Left lung (tissue), 10 donors: ENCODE measurements around the gene INTU. TPM values are rescaled to one million over a fixed set of nuclear protein-coding genes. Genes with fewer than 3 reads are reported as not detected.
A peak's percentile ranks its signal among the peaks of the same experiment; 100 is the strongest.

Experiments
- ATAC-seq: fragments of 200-7000 bp; cut with Tn5 transposase; one replicate; pipeline ENCODE4 v1.9.1; 2020; ENCODE audit warnings: moderate library complexity
- DNase-seq, 4 donors: peaks; one replicate each; pipeline ENCODE4 v3.0.0-alpha.2; 2013 to 2020
- H3K27ac ChIP-seq, 2 donors: fragments of 200-600 bp; sonication (generic) in 1 of 2; one replicate each; pipeline versions ENCODE4 v1.5.0 to v1.8.0; 2020 to 2021
- H3K27me3 ChIP-seq, 2 donors: fragments of 200-600 bp; sonication (generic) in 1 of 2; one replicate each; pipeline versions ENCODE4 v1.5.0 to v1.8.0; 2020 to 2021
- H3K36me3 ChIP-seq, 2 donors: fragments of 200-600 bp; sonication (generic) in 1 of 2; one replicate each; pipeline versions ENCODE4 v1.5.0 to v1.8.0; 2020 to 2021
- H3K4me1 ChIP-seq, 2 donors: fragments of 200-600 bp; one replicate each; pipeline ENCODE4 v1.8.0; 2021
- H3K4me3 ChIP-seq, 2 donors: fragments of 200-600 bp; sonication (generic) in 1 of 2; one replicate each; pipeline versions ENCODE4 v1.5.0 to v1.8.0; 2020 to 2021; ENCODE audit warnings: mild to moderate bottlenecking in 1 of 2
- H3K9me3 ChIP-seq, 2 donors: fragments of 200-600 bp; sonication (generic) in 1 of 2; one replicate each; pipeline versions ENCODE4 v1.5.0 to v1.8.0; 2020 to 2021
- intact Hi-C, 2 donors: fragments of 100-400 bp; cut with DNase I; formaldehyde crosslinking; loops; one replicate each; pipeline versions ENCODE4 v1.11.2 to v1.14.2; 2022
- polyA plus RNA-seq, 6 donors: library from polyadenylated mRNA; unstranded; fragments of 120-200 nt; gene quantifications; one replicate each; pipeline ENCODE4 v1.2.1, GENCODE V29; 2013; ENCODE audit not compliant: insufficient read length in 6 of 6
- total RNA-seq, 2 donors: library from RNA; stranded (reverse); fragmentation: NEBNext Ultra II Directional; extraction: Animal tissue kit (Norgen Biotek cat#: 25700); gene quantifications; one replicate each; pipeline ENCODE4 v1.2.1, GENCODE V29; 2021
- TF ChIP-seq, protein P1 (sequence below), 2 donors: fragments of 200-600 bp; sonication (generic) in 1 of 2; IDR thresholded peaks; one replicate each; pipeline versions ENCODE4 v1.5.0 to v1.8.0; 2021; ENCODE audit warnings: antibody characterized with exemption in 2 of 2
- donor health status: DM: no; HTN: yes; CAD: no.
- donor health status: DM: no; HTN: no; CAD: no.

INTU gene
- total and polyA plus RNA-seq, 8 donors = 8.8 to 48.2 (median 31.1) TPM

DNA sequence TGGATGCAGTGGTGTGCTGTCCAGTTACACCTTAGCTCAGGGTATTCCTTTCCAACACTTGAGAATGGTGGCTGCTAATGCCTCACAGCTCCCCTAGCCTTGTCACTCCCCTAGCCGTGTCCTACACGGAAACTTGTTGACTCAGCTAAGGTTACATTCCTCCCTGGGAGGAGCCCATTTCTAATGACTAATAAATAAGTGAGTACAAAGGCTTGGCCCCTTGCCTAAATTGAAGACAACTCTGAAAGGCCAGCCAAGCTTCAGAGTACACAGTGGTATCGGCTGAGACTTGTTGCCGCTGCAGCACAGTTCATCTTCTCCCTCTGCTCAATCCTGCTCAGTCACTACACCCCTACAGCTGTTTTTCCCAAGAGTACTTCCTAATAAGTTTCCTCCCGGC is 76.2 kb downstream of the INTU start:
- peak; percentile 95 for ATAC-seq
- Histone ChIP-seq H3K4me1 (no peaks in the 10 kb centered on the region), H3K27ac (no peak overlapping the region), H3K9me3 (no peaks in the 10 kb centered on the region), H3K27me3 (no peaks in the 10 kb centered on the region), H3K36me3 (peaks cover 0 to 11% of the 10 kb centered on the region in 2 donors), H3K4me3 (no peak overlapping the region)
- peak in 2 of 4 donors; percentile 4 to 20 for DNase-seq
- TF ChIP-seq, protein P1, sequence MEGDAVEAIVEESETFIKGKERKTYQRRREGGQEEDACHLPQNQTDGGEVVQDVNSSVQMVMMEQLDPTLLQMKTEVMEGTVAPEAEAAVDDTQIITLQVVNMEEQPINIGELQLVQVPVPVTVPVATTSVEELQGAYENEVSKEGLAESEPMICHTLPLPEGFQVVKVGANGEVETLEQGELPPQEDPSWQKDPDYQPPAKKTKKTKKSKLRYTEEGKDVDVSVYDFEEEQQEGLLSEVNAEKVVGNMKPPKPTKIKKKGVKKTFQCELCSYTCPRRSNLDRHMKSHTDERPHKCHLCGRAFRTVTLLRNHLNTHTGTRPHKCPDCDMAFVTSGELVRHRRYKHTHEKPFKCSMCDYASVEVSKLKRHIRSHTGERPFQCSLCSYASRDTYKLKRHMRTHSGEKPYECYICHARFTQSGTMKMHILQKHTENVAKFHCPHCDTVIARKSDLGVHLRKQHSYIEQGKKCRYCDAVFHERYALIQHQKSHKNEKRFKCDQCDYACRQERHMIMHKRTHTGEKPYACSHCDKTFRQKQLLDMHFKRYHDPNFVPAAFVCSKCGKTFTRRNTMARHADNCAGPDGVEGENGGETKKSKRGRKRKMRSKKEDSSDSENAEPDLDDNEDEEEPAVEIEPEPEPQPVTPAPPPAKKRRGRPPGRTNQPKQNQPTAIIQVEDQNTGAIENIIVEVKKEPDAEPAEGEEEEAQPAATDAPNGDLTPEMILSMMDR (IDR thresholded peaks at IDR 0.05) = no peak
- intact Hi-C loops = no loop called here

DNA sequence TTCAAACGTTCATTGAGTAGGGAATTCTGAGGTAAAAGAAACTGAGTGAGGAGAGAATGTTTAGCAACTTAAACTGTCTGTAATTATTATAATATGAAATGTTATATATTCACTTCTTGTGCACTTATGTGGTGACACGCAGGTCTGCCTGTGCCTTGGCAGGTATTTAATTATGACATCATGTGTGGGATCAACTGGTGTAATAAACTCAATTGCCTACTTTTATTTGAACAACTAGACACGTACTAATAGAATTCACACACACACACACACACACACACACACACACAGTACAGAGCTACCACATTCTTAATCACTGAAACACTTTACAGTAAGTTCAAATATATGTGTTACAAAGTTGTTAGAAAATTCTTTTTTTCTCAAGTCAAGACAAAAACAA is 76.7 kb downstream of the INTU start:
- H3K27ac ChIP-seq = no peak overlapping the region
- H3K27me3 ChIP-seq = no peaks in the 10 kb centered on the region
- H3K36me3 ChIP-seq = peaks cover 0 to 11% of the 10 kb centered on the region in 2 donors
- no peak overlapping the region for H3K4me3 ChIP-seq
- intact Hi-C loops = no loop called here
- TF ChIP-seq, protein P1 (IDR thresholded peaks at IDR 0.05) = no peak
- no peaks in the 10 kb centered on the region for H3K4me1 ChIP-seq
- DNase-seq = no peak
- peak; percentile 30 for ATAC-seq
- no peaks in the 10 kb centered on the region for H3K9me3 ChIP-seq

DNA sequence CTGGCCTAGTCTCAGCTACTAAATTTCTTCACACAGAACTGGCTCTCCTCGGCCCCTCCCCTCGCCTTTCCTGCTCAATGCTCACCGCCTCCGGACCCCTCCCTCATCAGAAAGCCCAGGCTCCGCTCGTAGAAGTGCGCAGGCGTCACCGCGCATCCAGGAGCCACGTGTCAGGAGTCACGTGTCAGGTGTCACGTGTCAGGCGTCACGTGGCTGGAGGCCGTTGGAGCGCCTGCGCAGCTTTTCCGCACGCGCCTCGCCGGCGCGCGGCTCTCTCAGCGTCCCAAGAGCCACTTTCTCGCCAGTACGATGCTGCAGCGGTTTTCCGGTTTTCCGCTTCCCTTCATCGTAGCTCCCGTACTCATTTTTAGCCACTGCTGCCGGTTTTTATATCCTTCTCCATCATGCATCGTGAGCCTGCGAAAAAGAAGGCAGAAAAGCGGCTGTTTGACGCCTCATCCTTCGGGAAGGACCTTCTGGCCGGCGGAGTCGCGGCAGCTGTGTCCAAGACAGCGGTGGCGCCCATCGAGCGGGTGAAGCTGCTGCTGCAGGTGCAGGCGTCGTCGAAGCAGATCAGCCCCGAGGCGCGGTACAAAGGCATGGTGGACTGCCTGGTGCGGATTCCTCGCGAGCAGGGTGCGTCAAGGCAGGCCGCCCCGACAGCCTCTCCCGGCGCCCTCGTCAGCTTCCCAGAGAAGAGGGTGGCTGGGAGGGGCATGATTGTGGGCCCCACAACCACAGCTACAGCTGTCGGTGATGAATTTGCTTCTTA is 97.6 kb downstream of the INTU start, which contains the start of gene SLC25A31:
SLC25A31 (plus strand) TSS at position 259 of the 772 bp plus-strand sequence; CDS start at position 405, 146 bp downstream.
- DNase-seq (peak in 1 of 4 donors; percentile 74), ATAC-seq (no peak)
- Histone ChIP-seq H3K4me3 (no peak within 1 kb of the TSS), H3K9me3 (no peaks in the 10 kb centered on the region), H3K27me3 (no peaks in the 10 kb centered on the region), H3K36me3 (no peaks in the 10 kb centered on the region), H3K4me1 (no peaks in the 10 kb centered on the region), H3K27ac (no peak within 1 kb of the TSS)
- TF ChIP-seq, protein P1 (IDR thresholded peaks at IDR 0.05) = no peak
- intact Hi-C loops = no loop called here

DNA sequence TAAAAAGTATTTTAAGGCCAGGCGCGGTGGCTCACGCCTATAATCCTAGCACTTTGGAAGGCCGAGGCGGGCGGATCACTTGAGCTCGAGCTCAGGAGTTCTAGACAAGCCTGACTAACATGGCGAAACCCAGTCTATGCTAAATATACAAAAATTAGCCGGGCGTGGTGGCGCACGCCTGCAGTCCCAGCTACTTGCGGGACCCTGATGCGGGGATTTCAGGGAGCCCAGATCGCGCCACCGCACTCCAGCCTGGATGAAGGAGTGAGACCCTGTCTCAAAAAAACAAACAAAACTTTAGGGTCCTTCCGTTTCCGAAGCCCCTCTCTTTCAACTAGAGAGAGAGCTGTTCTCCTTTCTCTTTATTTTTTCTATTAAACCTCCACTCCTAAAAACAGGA is 98.6 kb downstream of the INTU start:
- no peak for DNase-seq
- ATAC-seq = no peak
- no peaks in the 10 kb centered on the region for H3K9me3 ChIP-seq
- no peaks in the 10 kb centered on the region for H3K36me3 ChIP-seq
- no peaks in the 10 kb centered on the region for H3K27me3 ChIP-seq
- no peak overlapping the region for H3K27ac ChIP-seq
- H3K4me1 ChIP-seq = no peaks in the 10 kb centered on the region
- intact Hi-C loops = no loop called here
- H3K4me3 ChIP-seq = no peak overlapping the region
- TF ChIP-seq, protein P1 (IDR thresholded peaks at IDR 0.05) = no peak

DNA sequence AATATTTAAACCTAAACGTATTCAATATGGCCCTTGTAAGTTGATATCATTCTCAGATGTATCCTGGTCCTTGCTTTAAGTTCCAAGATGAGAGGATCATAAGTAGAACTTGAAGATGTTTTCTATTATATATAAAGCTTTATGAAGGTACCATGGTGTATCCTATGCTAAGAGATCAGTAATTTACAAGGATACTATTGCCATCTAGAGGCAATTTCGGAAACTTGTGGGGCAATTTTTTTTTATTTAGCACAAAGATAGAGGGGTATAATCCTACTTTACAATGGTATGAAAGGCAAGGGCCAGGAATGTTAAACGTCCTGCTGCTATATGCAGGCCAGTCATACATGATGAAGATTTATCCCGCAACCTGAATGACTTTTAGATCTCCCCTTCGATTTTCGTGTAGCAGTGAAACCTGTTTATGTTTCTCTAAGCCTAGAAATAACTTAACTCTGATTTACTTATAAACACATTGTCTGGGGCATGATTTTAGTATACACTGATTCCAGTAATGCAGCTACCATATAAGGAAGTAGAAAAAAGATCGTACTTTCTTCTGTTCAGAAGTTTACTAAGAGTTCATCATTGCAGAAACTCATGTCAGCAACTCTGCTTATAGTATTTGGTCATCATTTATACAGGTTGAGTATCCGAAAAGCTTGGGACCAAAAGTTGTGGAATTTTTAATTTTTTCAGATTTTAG is 100.0 kb downstream of the INTU start:
- TF ChIP-seq, protein P1 (IDR thresholded peaks at IDR 0.05) = peak; percentile 11 to 54
- H3K27ac ChIP-seq = no peak overlapping the region
- no peaks in the 10 kb centered on the region for H3K9me3 ChIP-seq
- no peaks in the 10 kb centered on the region for H3K4me1 ChIP-seq
- peak in 2 of 4 donors; percentile 20 to 32 for DNase-seq
- no peak overlapping the region for H3K4me3 ChIP-seq
- intact Hi-C loops = loop anchor here in 1 of 2 donors (2.0 kb wide), 1 partner anchor 128 kb away; no protein-coding TSS in a partner anchor
- H3K36me3 ChIP-seq = no peaks in the 10 kb centered on the region
- H3K27me3 ChIP-seq = no peaks in the 10 kb centered on the region
- ATAC-seq = peak; percentile 80
